GM21528 (cell line): ENCODE results near the gene DDA1.
"Not testable (repeated sequence)": the region's sequence is repeated elsewhere in the genome, so short reads cannot be mapped to it uniquely, and the experiment has no call there.

Experiments
- ATAC-seq: cut with Tn5 transposase; IDR thresholded peaks from one replicate; pipeline ENCODE4 v1.9.1; 2021; ENCODE audit warnings: mild to moderate bottlenecking, moderate library complexity; ENCODE audit not compliant: unreplicated experiment, low FRiP score

The DDA1 gene

GRCh38 chr19:17309198-17309964 lies at the start of gene DDA1:
TSS of gene DDA1 (plus strand) at chr19:17309563. CDS start at chr19:17309655, 92 bp downstream.
- peak; percentile 62 for ATAC-seq

- ATAC-seq, result no peak
These were observed 49.4 kb upstream of the DDA1 start for GRCh38 chr19:17259934-17260333.

GRCh38 chr19:17260842-17261325 lies 48.5 kb upstream of the DDA1 start:
- peak; percentile 54 for ATAC-seq

GRCh38 chr19:17262557-17262956 lies 46.8 kb upstream of the DDA1 start:
- ATAC-seq, result no peak

- ATAC-seq, result no peak
These were observed 45.4 kb upstream of the DDA1 start for GRCh38 chr19:17263712-17264640.

GRCh38 chr19:17264641-17264979 lies 44.8 kb upstream of the DDA1 start, which contains the start of gene USHBP1:
TSS of gene USHBP1 (minus strand) at chr19:17264745. CDS start at chr19:17264299, 446 bp downstream.
- no peak for ATAC-seq

- ATAC-seq, result no peak
These were observed 43.3 kb upstream of the DDA1 start for GRCh38 chr19:17266026-17266425.

GRCh38 chr19:17266589-17266974 lies 42.8 kb upstream of the DDA1 start:
- no peak for ATAC-seq

GRCh38 chr19:17266975-17267788 lies 42.2 kb upstream of the DDA1 start, which contains the start of gene BABAM1:
TSS of gene BABAM1 (plus strand) at chr19:17267443. CDS start at chr19:17268807, 1,364 bp downstream.
- ATAC-seq, result peak; percentile 92

GRCh38 chr19:17268754-17269153 lies 40.6 kb upstream of the DDA1 start:
- ATAC-seq, result no peak

- ATAC-seq, result not testable (repeated sequence)
These were observed 34.5 kb upstream of the DDA1 start for GRCh38 chr19:17274892-17275291.

- ATAC-seq, result no peak
These were observed 33.8 kb upstream of the DDA1 start for GRCh38 chr19:17275441-17276175.

GRCh38 chr19:17279436-17279835 lies 29.9 kb upstream of the DDA1 start:
- ATAC-seq, result no peak

- peak; percentile 34 for ATAC-seq
These were observed 27.7 kb upstream of the DDA1 start, which contains the start of gene ANKLE1 for GRCh38 chr19:17281391-17282304. TSS of gene ANKLE1 (plus strand) at chr19:17281901. CDS start at chr19:17281921, 20 bp downstream.

- ATAC-seq, result peak; percentile 39
These were observed 26.8 kb upstream of the DDA1 start for GRCh38 chr19:17282488-17283125.

GRCh38 chr19:17283504-17283996 lies 25.8 kb upstream of the DDA1 start:
- ATAC-seq, result no peak

- ATAC-seq, result no peak
These were observed 23.8 kb upstream of the DDA1 start for GRCh38 chr19:17285415-17286135.
